Measurements from ENCODE around the gene ZNF134. TPM values are rescaled to one million over a fixed set of nuclear protein-coding genes. Genes with fewer than 3 reads are reported as not detected.

ZNF134 gene
- total and polyA plus RNA-seq, 9 of the 15 experiments (the other 6 are each of a cell fraction or from before 2014, with no cell fraction given): 1.3 to 10.0 (median 5.7) TPM

DNA sequence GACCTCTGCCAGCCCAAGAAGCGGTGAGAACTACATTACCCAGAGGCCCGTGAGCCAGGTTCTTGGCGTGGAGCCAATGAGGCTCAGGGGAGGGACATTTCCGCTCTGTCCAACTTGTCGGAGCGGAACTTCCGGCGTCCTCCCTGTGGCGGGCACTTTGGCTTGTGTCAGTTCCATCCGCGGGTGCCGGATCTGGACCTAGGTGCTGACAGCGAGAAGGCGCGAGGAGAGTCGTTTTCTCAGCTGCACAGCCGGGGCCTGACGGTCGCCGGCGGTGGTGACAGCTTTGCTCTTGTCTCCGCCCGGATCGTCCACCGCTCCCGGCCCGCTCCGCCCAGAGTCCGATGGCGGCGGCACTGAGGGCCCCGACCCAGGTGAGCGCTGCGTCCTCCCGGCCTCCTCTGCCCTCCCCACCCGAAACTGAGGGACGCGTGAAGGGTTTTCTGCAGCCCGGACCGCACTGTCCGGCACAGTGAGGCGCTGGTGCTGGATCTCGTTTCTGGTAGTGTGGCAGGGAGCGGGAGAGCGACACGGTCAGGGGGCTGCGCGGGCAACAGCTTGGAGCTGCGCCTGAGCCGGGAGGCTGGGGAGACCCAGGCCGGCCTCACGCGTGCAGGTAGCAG lies 14.2 kb upstream of the ZNF134 start, which contains the start of gene ZNF530 (continued):
- TF ChIP-seq, protein P1, sequence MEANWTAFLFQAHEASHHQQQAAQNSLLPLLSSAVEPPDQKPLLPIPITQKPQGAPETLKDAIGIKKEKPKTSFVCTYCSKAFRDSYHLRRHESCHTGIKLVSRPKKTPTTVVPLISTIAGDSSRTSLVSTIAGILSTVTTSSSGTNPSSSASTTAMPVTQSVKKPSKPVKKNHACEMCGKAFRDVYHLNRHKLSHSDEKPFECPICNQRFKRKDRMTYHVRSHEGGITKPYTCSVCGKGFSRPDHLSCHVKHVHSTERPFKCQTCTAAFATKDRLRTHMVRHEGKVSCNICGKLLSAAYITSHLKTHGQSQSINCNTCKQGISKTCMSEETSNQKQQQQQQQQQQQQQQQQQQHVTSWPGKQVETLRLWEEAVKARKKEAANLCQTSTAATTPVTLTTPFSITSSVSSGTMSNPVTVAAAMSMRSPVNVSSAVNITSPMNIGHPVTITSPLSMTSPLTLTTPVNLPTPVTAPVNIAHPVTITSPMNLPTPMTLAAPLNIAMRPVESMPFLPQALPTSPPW (CRISPR knock-in tag; IDR thresholded peaks at IDR 0.05): peak; percentile 62
- TF ChIP-seq, protein P2, sequence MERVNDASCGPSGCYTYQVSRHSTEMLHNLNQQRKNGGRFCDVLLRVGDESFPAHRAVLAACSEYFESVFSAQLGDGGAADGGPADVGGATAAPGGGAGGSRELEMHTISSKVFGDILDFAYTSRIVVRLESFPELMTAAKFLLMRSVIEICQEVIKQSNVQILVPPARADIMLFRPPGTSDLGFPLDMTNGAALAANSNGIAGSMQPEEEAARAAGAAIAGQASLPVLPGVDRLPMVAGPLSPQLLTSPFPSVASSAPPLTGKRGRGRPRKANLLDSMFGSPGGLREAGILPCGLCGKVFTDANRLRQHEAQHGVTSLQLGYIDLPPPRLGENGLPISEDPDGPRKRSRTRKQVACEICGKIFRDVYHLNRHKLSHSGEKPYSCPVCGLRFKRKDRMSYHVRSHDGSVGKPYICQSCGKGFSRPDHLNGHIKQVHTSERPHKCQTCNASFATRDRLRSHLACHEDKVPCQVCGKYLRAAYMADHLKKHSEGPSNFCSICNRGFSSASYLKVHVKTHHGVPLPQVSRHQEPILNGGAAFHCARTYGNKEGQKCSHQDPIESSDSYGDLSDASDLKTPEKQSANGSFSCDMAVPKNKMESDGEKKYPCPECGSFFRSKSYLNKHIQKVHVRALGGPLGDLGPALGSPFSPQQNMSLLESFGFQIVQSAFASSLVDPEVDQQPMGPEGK (CRISPR knock-in tag; IDR thresholded peaks at IDR 0.05; ENCODE audit: borderline replicate concordance): no peak
- TF ChIP-seq POLR2A (conservative IDR thresholded peaks at IDR 0.05) (peak; percentile 67; the same call in 1 of the 2 replicates), ZBTB7A (IDR thresholded peaks at IDR 0.05; ENCODE audit: borderline replicate concordance, control insufficient read depth, low read depth, low read length) (no peak), PPARD (CRISPR knock-in tag; IDR thresholded peaks at IDR 0.05) (no peak), ZNF23 (CRISPR knock-in tag; IDR thresholded peaks at IDR 0.05) (no peak), PYGO2 (tag; IDR thresholded peaks at IDR 0.05) (no peak), ZNF445 (CRISPR knock-in tag; IDR thresholded peaks at IDR 0.05; ENCODE audit: low read depth) (no peak), ZNF778 (CRISPR knock-in tag; IDR thresholded peaks at IDR 0.05) (no peak), PURB (CRISPR knock-in tag; IDR thresholded peaks at IDR 0.05; ENCODE audit: low read depth) (no peak), GTF2F1 (IDR thresholded peaks at IDR 0.05; ENCODE audit: low read depth, low read length) (no peak), COPS2 (conservative IDR thresholded peaks at IDR 0.05) (no peak)
- TF ChIP-seq, protein P3, sequence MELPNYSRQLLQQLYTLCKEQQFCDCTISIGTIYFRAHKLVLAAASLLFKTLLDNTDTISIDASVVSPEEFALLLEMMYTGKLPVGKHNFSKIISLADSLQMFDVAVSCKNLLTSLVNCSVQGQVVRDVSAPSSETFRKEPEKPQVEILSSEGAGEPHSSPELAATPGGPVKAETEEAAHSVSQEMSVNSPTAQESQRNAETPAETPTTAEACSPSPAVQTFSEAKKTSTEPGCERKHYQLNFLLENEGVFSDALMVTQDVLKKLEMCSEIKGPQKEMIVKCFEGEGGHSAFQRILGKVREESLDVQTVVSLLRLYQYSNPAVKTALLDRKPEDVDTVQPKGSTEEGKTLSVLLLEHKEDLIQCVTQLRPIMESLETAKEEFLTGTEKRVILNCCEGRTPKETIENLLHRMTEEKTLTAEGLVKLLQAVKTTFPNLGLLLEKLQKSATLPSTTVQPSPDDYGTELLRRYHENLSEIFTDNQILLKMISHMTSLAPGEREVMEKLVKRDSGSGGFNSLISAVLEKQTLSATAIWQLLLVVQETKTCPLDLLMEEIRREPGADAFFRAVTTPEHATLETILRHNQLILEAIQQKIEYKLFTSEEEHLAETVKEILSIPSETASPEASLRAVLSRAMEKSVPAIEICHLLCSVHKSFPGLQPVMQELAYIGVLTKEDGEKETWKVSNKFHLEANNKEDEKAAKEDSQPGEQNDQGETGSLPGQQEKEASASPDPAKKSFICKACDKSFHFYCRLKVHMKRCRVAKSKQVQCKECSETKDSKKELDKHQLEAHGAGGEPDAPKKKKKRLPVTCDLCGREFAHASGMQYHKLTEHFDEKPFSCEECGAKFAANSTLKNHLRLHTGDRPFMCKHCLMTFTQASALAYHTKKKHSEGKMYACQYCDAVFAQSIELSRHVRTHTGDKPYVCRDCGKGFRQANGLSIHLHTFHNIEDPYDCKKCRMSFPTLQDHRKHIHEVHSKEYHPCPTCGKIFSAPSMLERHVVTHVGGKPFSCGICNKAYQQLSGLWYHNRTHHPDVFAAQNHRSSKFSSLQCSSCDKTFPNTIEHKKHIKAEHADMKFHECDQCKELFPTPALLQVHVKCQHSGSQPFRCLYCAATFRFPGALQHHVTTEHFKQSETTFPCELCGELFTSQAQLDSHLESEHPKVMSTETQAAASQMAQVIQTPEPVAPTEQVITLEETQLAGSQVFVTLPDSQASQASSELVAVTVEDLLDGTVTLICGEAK (IDR thresholded peaks at IDR 0.05): peak; percentile 96
- TF ChIP-seq, protein P3 (CRISPR knock-in tag; IDR thresholded peaks at IDR 0.05): no peak
